Measurements from ENCODE around the gene LIPC.

GRCh38 chr15:58585693-58586443 is 154.1 kb downstream of the LIPC start:
- TF ChIP-seq EZH2 (IDR thresholded peaks at IDR 0.05; ENCODE audit: insufficient read depth, poor library complexity, severe bottlenecking): no peak
- no peak for TF ChIP-seq EZH2phosphoT487 (IDR thresholded peaks at IDR 0.05; ENCODE audit: insufficient read depth, low read depth)

All from GM23248 (cell line).